ENCODE measurements around the gene PDE6B.

PDE6B gene

DNA sequence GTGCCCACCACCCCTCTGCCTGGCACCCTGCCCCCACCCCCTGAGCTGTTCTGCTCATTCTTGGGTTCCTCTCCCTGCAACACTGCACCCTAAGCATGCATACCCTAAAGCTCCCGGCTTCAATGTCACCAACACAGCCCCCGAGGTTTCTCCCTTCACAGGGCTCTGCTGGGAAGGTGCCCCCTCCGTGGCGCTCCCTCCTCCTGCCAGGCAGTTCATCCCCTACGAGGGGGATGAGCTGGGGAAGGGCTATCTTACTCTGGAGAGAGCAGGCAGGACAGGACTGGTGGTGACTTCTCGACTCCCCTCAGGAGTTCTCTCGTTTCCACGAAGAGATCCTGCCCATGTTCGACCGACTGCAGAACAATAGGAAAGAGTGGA is 42.2 kb downstream of the PDE6B start:
- TF ChIP-seq, protein P1, sequence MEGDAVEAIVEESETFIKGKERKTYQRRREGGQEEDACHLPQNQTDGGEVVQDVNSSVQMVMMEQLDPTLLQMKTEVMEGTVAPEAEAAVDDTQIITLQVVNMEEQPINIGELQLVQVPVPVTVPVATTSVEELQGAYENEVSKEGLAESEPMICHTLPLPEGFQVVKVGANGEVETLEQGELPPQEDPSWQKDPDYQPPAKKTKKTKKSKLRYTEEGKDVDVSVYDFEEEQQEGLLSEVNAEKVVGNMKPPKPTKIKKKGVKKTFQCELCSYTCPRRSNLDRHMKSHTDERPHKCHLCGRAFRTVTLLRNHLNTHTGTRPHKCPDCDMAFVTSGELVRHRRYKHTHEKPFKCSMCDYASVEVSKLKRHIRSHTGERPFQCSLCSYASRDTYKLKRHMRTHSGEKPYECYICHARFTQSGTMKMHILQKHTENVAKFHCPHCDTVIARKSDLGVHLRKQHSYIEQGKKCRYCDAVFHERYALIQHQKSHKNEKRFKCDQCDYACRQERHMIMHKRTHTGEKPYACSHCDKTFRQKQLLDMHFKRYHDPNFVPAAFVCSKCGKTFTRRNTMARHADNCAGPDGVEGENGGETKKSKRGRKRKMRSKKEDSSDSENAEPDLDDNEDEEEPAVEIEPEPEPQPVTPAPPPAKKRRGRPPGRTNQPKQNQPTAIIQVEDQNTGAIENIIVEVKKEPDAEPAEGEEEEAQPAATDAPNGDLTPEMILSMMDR (IDR thresholded peaks at IDR 0.05) = no peak

DNA sequence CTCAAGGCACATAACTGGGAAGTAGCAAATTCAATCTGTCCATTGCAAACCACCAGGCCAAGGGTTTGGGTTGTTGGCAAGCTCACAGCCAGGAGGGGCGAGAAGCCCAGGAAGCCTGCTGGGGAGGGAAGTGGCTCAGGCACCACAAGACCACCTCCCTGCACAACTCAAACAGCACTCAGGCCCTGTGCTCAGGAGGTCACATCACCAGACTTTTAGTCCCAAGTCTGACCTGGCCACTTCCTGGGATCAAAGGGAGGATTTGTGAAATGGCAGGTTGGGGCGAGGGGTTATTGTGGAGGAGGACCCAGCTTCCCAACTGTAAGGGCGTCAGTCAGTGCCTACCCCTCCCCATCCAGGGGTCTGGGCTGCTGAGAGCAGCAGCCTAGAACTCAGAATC is 46.4 kb downstream of the PDE6B start:
- TF ChIP-seq, protein P1 (IDR thresholded peaks at IDR 0.05) = no peak

DNA sequence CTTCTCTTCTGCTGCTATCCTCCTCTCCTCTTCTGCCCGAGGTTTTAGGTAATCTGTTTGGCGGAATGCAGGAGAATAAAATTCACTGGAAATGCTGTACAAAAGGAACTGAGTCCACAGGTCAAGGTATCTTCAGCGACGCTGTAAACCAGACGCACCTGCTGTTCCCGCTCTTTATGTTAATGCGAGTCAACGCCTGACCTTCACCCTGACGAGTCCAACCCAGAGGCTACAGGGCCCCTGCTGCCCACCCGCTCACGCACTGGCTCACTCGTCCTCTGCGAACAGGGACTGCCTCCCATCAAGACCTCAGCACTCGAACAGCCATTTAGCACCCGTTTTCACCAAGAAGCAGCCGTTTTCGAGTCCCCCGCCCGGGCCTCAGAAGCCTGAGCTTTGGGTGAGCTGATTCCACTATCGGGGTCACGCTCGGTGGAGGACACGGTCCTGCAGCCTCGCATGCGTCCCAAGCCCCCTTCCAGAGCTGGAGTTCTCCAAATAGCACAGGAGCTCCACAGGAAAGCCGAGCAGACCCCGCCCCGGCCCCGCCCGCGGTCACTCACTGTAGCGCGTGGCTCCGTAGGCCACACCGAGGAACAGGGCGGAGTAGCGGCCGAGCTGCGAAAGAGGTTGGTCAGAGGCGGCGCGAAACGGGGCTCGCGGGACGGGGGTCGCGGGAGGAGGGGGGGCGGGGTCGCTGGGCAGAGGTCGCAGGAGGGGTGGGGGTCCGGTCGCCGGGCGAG is 48.1 kb downstream of the PDE6B start:
- TF ChIP-seq, protein P1 (IDR thresholded peaks at IDR 0.05) = no peak

DNA sequence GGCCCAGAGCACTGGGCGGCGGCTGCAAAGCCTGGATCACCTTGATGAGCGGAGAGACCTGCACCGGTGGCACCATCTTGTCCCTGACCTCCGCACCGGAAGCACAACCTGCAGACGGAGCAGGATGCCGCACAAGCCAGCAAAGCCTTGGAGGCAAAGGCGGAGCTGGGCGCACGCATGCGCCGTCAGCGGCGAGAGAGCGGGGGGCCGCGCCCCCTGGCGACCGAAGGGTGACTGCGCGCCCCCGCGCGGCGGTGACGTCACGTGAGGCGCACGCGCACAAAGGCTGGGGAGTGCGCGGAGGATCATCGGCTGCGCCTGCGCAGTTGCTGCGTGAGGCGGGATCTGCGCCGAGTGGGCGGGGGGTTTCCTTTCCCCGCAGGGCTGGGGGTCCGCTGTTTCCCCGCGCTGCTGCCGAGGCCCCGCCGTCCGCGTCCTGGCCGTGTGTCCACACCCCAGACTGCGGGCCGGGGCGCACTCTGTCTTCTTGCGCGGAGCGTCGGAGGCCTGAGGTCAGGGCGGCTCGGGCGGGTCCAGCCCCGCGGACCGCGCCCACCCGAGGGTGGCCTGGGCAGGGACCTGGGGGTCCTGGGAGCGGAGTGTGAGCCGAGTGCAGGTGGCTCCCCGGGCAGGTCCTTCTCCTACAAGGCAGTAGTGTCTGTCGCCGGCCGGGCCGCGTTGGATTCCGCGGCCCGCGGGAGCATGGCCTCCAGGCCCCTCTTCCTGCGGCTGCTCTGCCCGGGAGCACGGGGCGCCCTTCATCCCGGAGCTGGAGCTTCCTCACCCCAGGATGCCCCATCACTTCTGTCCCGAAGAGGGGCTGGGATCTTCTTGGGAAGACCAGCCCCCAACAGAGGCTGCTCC is 49.0 kb downstream of the PDE6B start, which contains the start of the genes ATP5ME and MYL5:
Gene ATP5ME (minus strand): TSS at position 105 of the 864 bp plus-strand sequence. CDS start 29 bp downstream, at position 76.
Gene MYL5 (plus strand): TSS at position 371 of the 864 bp plus-strand sequence. CDS start 3,485 bp downstream, outside the sequence.
- TF ChIP-seq, protein P1 (IDR thresholded peaks at IDR 0.05) = peak; percentile 97

DNA sequence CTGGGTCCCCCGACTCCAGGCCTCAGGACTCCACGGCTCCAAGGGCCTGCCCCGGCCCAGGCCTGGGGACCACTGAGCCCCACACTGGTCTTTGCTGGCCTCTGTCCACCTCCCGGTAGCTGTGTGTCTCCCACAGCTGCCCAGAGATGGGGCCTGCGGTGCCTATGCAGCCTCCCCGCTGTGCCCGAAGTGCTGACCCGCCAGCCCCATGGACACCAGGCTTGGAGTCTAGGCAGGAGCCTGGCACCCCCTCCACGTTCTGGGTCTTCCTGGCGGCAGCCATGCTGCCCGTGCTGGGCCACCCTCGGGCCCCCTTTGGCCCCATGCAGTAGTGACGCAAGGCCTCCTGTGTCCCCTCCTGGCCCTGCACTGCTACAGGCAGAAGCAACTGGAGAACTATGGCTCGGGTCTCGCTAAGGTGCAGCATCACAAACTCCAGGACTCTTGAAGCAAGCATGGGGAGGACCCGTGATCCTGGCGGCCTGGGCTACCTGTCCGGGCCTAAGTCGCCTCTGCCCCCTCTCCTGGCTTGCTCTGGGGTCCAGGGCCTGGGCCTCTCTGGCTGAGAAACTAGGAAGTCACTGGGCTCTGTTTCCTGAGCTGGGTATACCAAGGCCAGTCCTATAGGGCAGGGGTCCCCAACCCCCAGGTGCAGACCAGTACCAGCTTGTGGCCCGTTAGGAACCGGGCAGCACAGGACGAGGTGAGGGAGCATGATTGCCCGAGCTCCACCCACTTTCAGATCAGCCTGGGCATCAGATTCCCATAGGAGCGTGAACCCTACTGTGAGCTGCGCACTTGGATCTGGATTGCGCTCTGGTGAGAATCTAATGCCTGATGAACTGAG is 49.9 kb downstream of the PDE6B start:
- TF ChIP-seq, protein P1 (IDR thresholded peaks at IDR 0.05) = no peak

DNA sequence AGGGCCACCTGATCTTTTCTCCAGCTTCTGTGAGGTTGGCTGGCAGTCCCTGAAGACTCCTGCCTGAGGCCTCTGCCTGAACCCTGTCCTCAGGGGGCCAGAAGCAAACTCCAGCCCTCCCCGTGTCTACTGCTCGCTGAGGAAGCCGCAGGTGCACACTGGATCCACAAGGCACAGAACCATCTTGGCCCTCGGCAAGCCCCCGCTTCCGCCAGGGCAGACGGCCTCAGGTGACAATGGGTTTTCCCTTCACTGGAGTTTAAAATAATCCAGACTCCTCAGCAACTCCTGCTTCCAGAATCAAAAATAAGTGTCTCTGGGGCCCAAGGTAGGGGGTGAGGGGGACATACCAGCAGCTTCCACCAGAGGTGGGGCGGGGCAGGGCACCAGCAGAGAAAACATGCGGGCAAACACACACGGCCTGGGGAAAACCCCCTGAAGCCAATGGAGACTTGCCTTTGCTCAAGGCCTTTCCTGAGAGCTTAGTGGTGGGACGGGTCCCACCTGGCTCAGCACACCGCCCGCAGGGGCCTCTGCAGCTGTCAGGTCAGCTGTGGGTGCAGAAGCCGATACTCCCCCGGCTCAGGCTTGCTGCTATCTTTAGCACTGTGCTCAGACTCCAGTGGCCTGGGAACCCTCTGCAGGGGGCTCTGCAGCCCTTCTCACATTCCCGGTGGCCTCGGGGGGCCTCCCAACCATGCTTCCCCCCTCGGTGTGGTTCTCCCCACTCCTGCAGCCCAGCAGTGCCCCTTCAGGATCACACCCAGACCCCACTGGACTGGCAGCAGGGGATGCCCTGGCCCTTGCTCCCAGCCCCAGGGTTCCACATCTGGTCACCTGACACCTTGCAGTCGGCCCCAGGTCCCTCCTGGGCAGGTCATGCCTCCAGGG is 50.9 kb downstream of the PDE6B start:
- TF ChIP-seq, protein P1 (IDR thresholded peaks at IDR 0.05) = no peak

Measured in LNCAP (cell line).